Measurements from ENCODE around the gene KRTAP16-1.
"Not testable (repeated sequence)": the region's sequence is repeated elsewhere in the genome, so short reads cannot be mapped to it uniquely, and the experiment has no call there.

Gene KRTAP16-1

DNA sequence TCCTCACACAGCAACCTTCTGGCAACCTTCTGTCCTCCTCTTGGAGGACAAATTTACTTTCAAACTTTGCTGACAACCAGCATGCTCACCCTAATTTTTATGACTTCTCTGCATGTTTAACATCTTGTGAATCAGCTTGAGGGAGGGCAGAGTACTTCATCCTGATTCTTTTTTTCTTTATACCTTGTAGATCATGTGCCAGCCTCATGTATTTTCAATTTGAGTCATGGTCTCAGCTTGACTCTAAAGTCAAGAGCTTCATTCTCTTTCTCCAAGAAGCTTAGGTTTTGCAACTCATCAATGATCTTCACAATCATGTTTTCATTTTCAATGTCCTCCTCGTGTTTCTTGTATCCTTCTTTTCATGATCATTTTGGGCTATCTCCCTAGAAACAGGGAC, 37.3 kb downstream of the KRTAP16-1 start:
- Histone ChIP-seq H3K9ac (ENCODE audit: low read length) (no peak overlapping the region), H3F3A (ENCODE audit: insufficient read depth) (no peaks in the 10 kb centered on the region), H3K9me2 (replicated peaks; ENCODE audit: insufficient read depth, low read length) (no peaks in the 10 kb centered on the region), H3K79me2 (ENCODE audit: insufficient read depth, low read length) (no peaks in the 10 kb centered on the region), H3K27me3 (ENCODE audit: low read length) (no peaks in the 10 kb centered on the region), H2AFZ (ENCODE audit: low read depth, low read length, severe bottlenecking) (no peak overlapping the region), H3K4me2 (ENCODE audit: low read depth, low read length, poor library complexity, severe bottlenecking) (no peak overlapping the region), H3K27ac (ENCODE audit: low read depth, low read length) (no peak overlapping the region), H4K20me1 (ENCODE audit: low read depth, low read length) (no peaks in the 10 kb centered on the region), H3K36me3 (ENCODE audit: low read length) (no peaks in the 10 kb centered on the region), H3K4me3 (ENCODE audit: insufficient read depth, low read length, poor library complexity, severe bottlenecking) (no peak overlapping the region), H3K9me3 (ENCODE audit: insufficient read depth, low read length) (no peaks in the 10 kb centered on the region)
- TF ChIP-seq, protein P1, sequence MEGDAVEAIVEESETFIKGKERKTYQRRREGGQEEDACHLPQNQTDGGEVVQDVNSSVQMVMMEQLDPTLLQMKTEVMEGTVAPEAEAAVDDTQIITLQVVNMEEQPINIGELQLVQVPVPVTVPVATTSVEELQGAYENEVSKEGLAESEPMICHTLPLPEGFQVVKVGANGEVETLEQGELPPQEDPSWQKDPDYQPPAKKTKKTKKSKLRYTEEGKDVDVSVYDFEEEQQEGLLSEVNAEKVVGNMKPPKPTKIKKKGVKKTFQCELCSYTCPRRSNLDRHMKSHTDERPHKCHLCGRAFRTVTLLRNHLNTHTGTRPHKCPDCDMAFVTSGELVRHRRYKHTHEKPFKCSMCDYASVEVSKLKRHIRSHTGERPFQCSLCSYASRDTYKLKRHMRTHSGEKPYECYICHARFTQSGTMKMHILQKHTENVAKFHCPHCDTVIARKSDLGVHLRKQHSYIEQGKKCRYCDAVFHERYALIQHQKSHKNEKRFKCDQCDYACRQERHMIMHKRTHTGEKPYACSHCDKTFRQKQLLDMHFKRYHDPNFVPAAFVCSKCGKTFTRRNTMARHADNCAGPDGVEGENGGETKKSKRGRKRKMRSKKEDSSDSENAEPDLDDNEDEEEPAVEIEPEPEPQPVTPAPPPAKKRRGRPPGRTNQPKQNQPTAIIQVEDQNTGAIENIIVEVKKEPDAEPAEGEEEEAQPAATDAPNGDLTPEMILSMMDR (IDR thresholded peaks at IDR 0.05; ENCODE audit: insufficient read depth, low read length, poor library complexity, severe bottlenecking): no peak
- no peak for TF ChIP-seq EZH2phosphoT487 (conservative IDR thresholded peaks at IDR 0.05; ENCODE audit: low read length)

DNA sequence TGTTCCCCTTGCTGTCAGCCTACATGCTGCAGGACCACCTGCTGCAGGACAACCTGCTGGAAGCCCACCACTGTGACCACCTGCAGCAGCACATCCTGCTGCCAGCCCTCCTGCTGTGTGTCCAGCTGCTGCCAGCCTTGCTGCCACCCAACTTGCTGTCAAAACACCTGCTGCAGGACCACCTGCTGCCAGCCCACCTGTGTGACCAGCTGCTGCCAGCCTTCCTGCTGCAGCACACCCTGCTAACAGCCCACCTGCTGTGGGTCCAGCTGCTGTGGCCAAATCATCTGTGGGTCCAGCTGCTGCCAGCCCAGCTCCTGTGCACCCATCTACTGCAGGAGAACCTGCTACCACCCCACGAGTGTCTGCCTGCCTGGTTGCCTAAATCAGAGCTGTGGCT, 37.8 kb downstream of the KRTAP16-1 start:
- not testable (repeated sequence) for H3K79me2 ChIP-seq (ENCODE audit: insufficient read depth, low read length)

DNA sequence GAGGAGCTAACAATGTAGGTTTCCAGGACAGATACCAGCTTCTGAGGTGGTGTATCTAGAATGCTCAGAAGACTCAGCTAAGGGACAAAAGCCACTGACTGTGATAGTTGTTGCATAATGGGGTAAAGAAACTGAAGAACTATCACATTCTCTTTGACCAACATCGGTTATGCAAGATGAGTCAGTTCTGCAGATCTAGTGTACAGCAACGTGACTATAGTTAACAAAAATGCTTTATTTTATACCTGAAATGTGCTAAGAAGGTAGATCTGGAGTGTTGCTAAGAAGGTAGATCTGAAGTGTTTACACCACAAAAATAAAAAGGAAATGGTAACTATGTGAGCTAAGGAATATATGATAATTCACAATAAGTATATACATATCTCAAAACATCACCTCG, 41.4 kb downstream of the KRTAP16-1 start:
- H3F3A ChIP-seq (ENCODE audit: insufficient read depth): no peaks in the 10 kb centered on the region
- H3K9me2 ChIP-seq (replicated peaks; ENCODE audit: insufficient read depth, low read length): no peaks in the 10 kb centered on the region
- no peaks in the 10 kb centered on the region for H3K27me3 ChIP-seq (ENCODE audit: low read length)
- H3K4me2 ChIP-seq (ENCODE audit: low read depth, low read length, poor library complexity, severe bottlenecking): no peak overlapping the region
- H3K27ac ChIP-seq (ENCODE audit: low read depth, low read length): no peak overlapping the region
- H3K79me2 ChIP-seq (ENCODE audit: insufficient read depth, low read length): no peaks in the 10 kb centered on the region
- no peaks in the 10 kb centered on the region for H4K20me1 ChIP-seq (ENCODE audit: low read depth, low read length)
- no peak overlapping the region for H2AFZ ChIP-seq (ENCODE audit: low read depth, low read length, severe bottlenecking)
- TF ChIP-seq, protein P1 (IDR thresholded peaks at IDR 0.05; ENCODE audit: insufficient read depth, low read length, poor library complexity, severe bottlenecking): no peak
- TF ChIP-seq EZH2phosphoT487 (conservative IDR thresholded peaks at IDR 0.05; ENCODE audit: low read length): no peak
- no peak overlapping the region for H3K4me3 ChIP-seq (ENCODE audit: insufficient read depth, low read length, poor library complexity, severe bottlenecking)
- no peaks in the 10 kb centered on the region for H3K36me3 ChIP-seq (ENCODE audit: low read length)
- H3K9me3 ChIP-seq (ENCODE audit: insufficient read depth, low read length): no peaks in the 10 kb centered on the region
- H3K9ac ChIP-seq (ENCODE audit: low read length): no peak overlapping the region

More for the DNA sequence above, 37.8 kb downstream of the KRTAP16-1 start:
- H2AFZ ChIP-seq (ENCODE audit: low read depth, low read length, severe bottlenecking); H3K4me2 ChIP-seq (ENCODE audit: low read depth, low read length, poor library complexity, severe bottlenecking); H3K9ac ChIP-seq (ENCODE audit: low read length); H3K27me3 ChIP-seq (ENCODE audit: low read length); H3F3A ChIP-seq (ENCODE audit: insufficient read depth); H3K9me3 ChIP-seq (ENCODE audit: insufficient read depth, low read length); H3K4me3 ChIP-seq (ENCODE audit: insufficient read depth, low read length, poor library complexity, severe bottlenecking); H3K36me3 ChIP-seq (ENCODE audit: low read length); H3K27ac ChIP-seq (ENCODE audit: low read depth, low read length); H4K20me1 ChIP-seq (ENCODE audit: low read depth, low read length); H3K9me2 ChIP-seq (replicated peaks; ENCODE audit: insufficient read depth, low read length): not testable (repeated sequence)

DNA sequence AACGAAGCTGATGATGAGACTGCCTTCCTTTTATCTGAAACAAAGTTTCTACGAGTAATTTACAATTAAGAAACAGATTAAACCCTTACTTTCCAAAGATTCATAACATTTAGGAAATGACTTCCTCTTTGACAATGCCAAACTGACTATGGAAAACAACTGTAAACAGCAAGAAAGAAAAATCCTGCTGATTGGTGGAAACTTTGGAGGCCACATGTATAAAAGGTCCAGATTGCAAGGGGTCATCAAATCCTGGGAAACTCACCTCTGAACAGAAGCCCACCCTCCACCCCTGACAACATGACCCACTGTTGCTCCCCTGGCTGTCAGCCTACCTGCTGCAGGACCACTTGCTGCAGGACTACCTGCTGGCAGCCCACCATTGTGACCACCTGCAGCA, 44.0 kb downstream of the KRTAP16-1 start, which contains the start of gene KRTAP9-6:
TSS of gene KRTAP9-6 (plus strand) at position 301 of the 400 bp plus-strand sequence. CDS start at position 301, 0 bp downstream.
- Histone ChIP-seq H3K9ac (ENCODE audit: low read length) (no peak within 1 kb of the TSS), H3K9me3 (ENCODE audit: insufficient read depth, low read length) (no peaks in the 10 kb centered on the region), H3K36me3 (ENCODE audit: low read length) (no peaks in the 10 kb centered on the region), H3K4me3 (ENCODE audit: insufficient read depth, low read length, poor library complexity, severe bottlenecking) (no peak within 1 kb of the TSS), H3K79me2 (ENCODE audit: insufficient read depth, low read length) (no peaks in the 10 kb centered on the region), H3K27ac (ENCODE audit: low read depth, low read length) (no peak within 1 kb of the TSS), H3K9me2 (replicated peaks; ENCODE audit: insufficient read depth, low read length) (no peaks in the 10 kb centered on the region), H3F3A (ENCODE audit: insufficient read depth) (no peaks in the 10 kb centered on the region), H2AFZ (ENCODE audit: low read depth, low read length, severe bottlenecking) (no peak within 1 kb of the TSS), H4K20me1 (ENCODE audit: low read depth, low read length) (no peaks in the 10 kb centered on the region), H3K27me3 (ENCODE audit: low read length) (no peaks in the 10 kb centered on the region), H3K4me2 (ENCODE audit: low read depth, low read length, poor library complexity, severe bottlenecking) (no peak within 1 kb of the TSS)
- TF ChIP-seq, protein P1 (IDR thresholded peaks at IDR 0.05; ENCODE audit: insufficient read depth, low read length, poor library complexity, severe bottlenecking): no peak
- no peak for TF ChIP-seq EZH2phosphoT487 (conservative IDR thresholded peaks at IDR 0.05; ENCODE audit: low read length)
